ENCODE data around the gene MGLL. TPM values are rescaled to one million over a fixed set of nuclear protein-coding genes. Genes with fewer than 3 reads are reported as not detected.

The MGLL gene
- total RNA-seq, 1 donor from 2014 or later, result 12.5 TPM

DNA sequence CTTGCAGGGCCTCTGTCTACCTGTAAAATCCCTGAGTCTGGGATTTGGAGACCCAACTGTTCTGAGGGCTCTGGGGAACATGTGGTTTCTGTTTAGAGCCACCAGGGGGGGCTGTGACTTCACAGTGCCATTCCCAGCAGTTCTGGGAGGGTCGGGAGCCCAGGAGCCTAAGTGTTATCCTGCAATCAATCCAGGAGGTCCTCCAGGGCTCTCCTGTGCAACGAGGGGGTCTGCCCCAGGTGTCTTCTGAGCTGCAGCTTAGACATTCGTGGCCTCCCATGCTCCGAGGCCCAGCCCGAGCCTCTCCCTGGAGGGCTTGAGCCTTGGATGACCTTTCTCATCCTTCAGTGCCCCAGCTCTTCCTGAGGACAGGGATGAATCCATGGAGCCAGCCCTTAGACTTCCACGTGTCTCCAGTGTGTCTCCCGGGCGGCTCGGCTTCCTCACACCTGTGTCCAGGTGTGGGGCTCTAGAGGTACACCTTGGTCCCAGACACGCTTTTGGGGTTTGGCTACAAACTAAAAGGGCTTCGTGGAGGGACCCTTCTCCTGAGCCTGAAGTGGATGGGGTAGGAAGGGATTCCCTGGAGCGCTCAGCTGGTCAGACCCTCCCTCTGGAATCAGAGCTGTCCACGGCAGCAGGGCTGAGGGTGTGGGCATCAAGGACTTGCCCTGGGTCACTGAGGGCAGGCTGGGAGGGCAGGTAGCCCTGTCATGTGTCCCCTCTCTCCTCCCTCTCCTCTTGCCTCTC lies 169.9 kb downstream of the MGLL start:
- Histone ChIP-seq H3K4me3 (ENCODE audit: low read length in 3 of 3) (peak overlapping the region in 1 of 3 donors; percentile 35), H3K27me3 (ENCODE audit: control insufficient read depth in 3 of 3, insufficient read depth in 3 of 3, low read length in 3 of 3) (no peaks in the 10 kb centered on the region), H3K9ac (ENCODE audit: low read depth in 1 of 3, low read length in 3 of 3) (no peak overlapping the region), H3K9me3 (ENCODE audit: control insufficient read depth in 3 of 3, low read length in 3 of 3) (no peaks in the 10 kb centered on the region), H3K36me3 (ENCODE audit: control insufficient read depth in 3 of 3, insufficient read depth in 3 of 3, low read length in 3 of 3) (no peaks in the 10 kb centered on the region), H3K27ac (ENCODE audit: low read depth, low read length) (no peak overlapping the region), H3K4me1 (ENCODE audit: control insufficient read depth in 3 of 3, insufficient read depth in 3 of 3, low read length in 3 of 3) (peaks cover 0 to 5% (median 3%) of the 10 kb centered on the region in 3 donors)

DNA sequence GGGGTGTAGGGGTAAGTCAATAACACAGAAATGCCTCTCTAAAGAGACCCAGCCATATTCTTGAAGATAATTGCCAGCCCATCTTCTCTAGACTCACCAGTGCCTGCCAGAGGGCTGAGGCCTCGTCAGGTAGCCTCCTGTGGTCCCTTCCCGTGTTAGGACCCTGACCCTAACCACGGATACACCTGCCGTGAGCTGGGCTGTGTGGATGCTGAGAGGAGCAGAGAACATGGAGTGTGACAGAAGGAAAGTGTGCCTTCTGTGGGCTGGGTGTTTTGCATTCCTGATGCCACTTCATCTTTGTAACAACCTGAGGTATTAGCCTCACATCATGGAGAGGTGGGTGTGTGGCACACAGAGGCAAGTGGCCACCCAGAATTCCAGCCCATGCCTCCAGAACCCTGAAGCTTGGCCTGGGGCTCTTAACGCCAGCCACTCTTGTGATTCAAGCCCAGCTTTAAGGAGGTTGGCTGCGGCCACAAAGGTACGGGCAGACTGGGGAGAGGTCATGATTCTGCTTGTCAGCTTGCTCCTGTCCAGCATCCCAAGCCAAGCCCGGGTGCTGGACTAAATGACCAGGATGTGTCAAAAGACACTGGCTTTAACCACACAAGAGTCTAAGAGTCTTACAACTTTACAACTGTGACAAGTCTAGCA lies 170.7 kb downstream of the MGLL start:
- H3K27ac ChIP-seq (ENCODE audit: low read depth, low read length), result no peak overlapping the region
- no peak overlapping the region for H3K4me3 ChIP-seq (ENCODE audit: low read length in 3 of 3)
- H3K36me3 ChIP-seq (ENCODE audit: control insufficient read depth in 3 of 3, insufficient read depth in 3 of 3, low read length in 3 of 3), result no peaks in the 10 kb centered on the region
- no peak overlapping the region for H3K9ac ChIP-seq (ENCODE audit: low read depth in 1 of 3, low read length in 3 of 3)
- H3K27me3 ChIP-seq (ENCODE audit: control insufficient read depth in 3 of 3, insufficient read depth in 3 of 3, low read length in 3 of 3), result no peaks in the 10 kb centered on the region
- H3K4me1 ChIP-seq (ENCODE audit: control insufficient read depth in 3 of 3, insufficient read depth in 3 of 3, low read length in 3 of 3), result peaks cover 0 to 5% (median 3%) of the 10 kb centered on the region in 3 donors
- no peaks in the 10 kb centered on the region for H3K9me3 ChIP-seq (ENCODE audit: control insufficient read depth in 3 of 3, low read length in 3 of 3)

DNA sequence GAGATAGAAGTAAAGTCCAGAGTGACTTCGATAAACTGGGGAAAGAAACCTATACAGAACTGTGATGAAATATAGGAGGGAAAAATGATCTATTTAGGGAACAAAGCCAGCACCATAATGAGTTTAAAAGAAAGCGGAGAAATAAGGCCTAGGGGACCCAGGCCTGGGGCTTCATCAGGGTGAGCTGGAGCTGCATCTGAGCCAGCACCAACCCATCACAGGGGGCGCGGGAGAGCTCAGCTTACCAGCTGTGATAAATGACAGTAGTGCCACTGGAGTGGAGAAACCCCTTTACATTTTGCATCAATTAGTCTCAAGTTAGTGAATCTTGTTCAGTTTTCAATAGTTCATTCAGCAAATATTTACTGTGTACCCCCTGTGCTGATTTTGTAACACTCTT lies 172.1 kb downstream of the MGLL start:
- no peaks in the 10 kb centered on the region for H3K27me3 ChIP-seq (ENCODE audit: control insufficient read depth in 3 of 3, insufficient read depth in 3 of 3, low read length in 3 of 3)
- no peaks in the 10 kb centered on the region for H3K9me3 ChIP-seq (ENCODE audit: control insufficient read depth in 3 of 3, low read length in 3 of 3)
- H3K36me3 ChIP-seq (ENCODE audit: control insufficient read depth in 3 of 3, insufficient read depth in 3 of 3, low read length in 3 of 3), result peaks cover 0 to 2% (median 0%) of the 10 kb centered on the region in 3 donors
- H3K4me1 ChIP-seq (ENCODE audit: control insufficient read depth in 3 of 3, insufficient read depth in 3 of 3, low read length in 3 of 3), result peaks cover 0 to 3% (median 3%) of the 10 kb centered on the region in 3 donors
- no peak overlapping the region for H3K4me3 ChIP-seq (ENCODE audit: low read length in 3 of 3)
- H3K9ac ChIP-seq (ENCODE audit: low read depth in 1 of 3, low read length in 3 of 3), result no peak overlapping the region
- no peak overlapping the region for H3K27ac ChIP-seq (ENCODE audit: low read depth, low read length)

DNA sequence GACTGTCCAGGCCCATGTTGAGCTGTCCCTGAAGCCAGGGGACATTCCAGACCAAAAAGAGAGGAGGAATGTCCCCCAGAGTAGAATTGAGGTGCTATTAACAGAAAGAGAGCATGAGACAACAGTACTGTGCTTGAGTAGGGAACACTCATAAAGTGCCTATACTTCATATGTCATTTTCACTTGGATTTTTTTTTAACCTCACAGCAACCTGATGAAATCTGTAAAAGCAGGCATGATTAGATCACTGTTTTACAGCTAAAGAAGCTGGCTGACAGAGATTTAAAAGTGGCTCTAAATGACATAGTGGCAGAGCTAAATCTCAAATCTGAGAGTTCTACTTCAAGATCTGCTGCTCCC lies 174.5 kb downstream of the MGLL start:
- Histone ChIP-seq H3K27me3 (ENCODE audit: control insufficient read depth in 3 of 3, insufficient read depth in 3 of 3, low read length in 3 of 3) (no peaks in the 10 kb centered on the region), H3K4me3 (ENCODE audit: low read length in 3 of 3) (no peak overlapping the region), H3K9me3 (ENCODE audit: control insufficient read depth in 3 of 3, low read length in 3 of 3) (no peaks in the 10 kb centered on the region), H3K27ac (ENCODE audit: low read depth, low read length) (no peak overlapping the region), H3K9ac (ENCODE audit: low read depth in 1 of 3, low read length in 3 of 3) (no peak overlapping the region), H3K36me3 (ENCODE audit: control insufficient read depth in 3 of 3, insufficient read depth in 3 of 3, low read length in 3 of 3) (peaks cover 0 to 7% (median 0%) of the 10 kb centered on the region in 3 donors), H3K4me1 (ENCODE audit: control insufficient read depth in 3 of 3, insufficient read depth in 3 of 3, low read length in 3 of 3) (peaks cover 0 to 3% (median 3%) of the 10 kb centered on the region in 3 donors)

DNA sequence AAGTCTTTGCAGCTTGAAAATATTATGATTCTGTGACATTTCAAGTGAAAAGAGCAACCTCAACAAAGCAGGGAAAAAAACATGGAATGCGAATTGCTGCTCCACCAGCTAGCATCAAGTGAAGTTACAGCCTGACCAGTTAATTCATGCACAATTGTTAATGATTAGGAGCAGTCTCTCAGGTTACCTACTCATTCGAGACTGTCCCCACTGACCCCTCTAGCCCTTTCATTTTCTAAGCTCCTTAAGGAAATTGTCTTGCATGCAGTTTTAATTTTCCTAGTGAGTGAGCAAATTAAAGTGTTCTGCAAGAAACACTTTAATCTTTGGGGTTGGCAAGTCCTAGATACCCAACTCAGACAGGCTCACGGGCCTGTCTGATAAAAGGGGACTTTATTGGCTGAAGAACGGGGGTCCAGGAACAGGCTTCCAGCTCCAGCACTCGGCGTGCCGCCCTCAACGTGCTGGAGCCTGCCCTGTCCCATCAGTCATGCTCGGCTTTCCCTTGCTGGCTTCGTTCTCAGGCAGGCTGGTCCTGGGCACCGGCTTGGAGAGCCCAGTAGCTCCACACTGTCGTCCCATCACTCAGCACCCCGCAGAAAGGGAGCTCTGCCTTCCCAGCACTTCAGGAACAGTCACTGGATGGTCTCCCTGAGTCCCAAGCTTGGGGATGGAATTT lies 175.0 kb downstream of the MGLL start:
- H3K27me3 ChIP-seq (ENCODE audit: control insufficient read depth in 3 of 3, insufficient read depth in 3 of 3, low read length in 3 of 3), result no peaks in the 10 kb centered on the region
- H3K9me3 ChIP-seq (ENCODE audit: control insufficient read depth in 3 of 3, low read length in 3 of 3), result no peaks in the 10 kb centered on the region
- peaks cover 0 to 7% (median 0%) of the 10 kb centered on the region in 3 donors for H3K36me3 ChIP-seq (ENCODE audit: control insufficient read depth in 3 of 3, insufficient read depth in 3 of 3, low read length in 3 of 3)
- no peak overlapping the region for H3K27ac ChIP-seq (ENCODE audit: low read depth, low read length)
- no peak overlapping the region for H3K4me3 ChIP-seq (ENCODE audit: low read length in 3 of 3)
- H3K9ac ChIP-seq (ENCODE audit: low read depth in 1 of 3, low read length in 3 of 3), result no peak overlapping the region
- H3K4me1 ChIP-seq (ENCODE audit: control insufficient read depth in 3 of 3, insufficient read depth in 3 of 3, low read length in 3 of 3), result peaks cover 0 to 1% (median under 1%) of the 10 kb centered on the region in 3 donors

DNA sequence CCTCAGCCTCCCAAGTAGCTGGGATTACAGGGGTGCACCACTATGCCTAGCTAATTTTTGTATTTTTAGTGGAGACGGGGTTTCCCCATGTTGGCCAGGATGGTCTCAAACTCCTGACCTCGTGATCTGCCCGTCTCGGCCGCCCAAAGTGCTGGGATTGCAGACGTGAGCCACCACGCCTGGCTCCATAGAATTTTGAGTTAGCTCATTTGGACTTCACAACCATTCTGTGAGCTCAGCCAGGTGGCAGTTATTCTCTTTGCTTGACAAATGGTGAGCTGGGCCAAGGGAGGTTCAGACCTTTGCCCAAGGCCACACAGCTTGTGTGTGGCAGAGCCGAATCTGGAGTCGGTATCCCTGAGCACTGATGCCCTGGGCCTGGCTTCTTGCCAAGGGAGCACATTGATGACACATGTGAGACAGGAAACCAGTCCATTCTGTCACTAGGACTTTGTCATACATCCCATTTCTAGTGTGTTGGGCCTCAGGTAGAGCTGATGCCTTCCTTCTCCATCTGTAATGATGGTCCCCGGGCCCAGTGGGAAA lies 175.7 kb downstream of the MGLL start:
- Histone ChIP-seq H3K4me3 (ENCODE audit: low read length in 3 of 3) (no peak overlapping the region), H3K36me3 (ENCODE audit: control insufficient read depth in 3 of 3, insufficient read depth in 3 of 3, low read length in 3 of 3) (peaks cover 0 to 7% (median 0%) of the 10 kb centered on the region in 3 donors), H3K27me3 (ENCODE audit: control insufficient read depth in 3 of 3, insufficient read depth in 3 of 3, low read length in 3 of 3) (no peaks in the 10 kb centered on the region), H3K9ac (ENCODE audit: low read depth in 1 of 3, low read length in 3 of 3) (no peak overlapping the region), H3K9me3 (ENCODE audit: control insufficient read depth in 3 of 3, low read length in 3 of 3) (no peaks in the 10 kb centered on the region), H3K4me1 (ENCODE audit: control insufficient read depth in 3 of 3, insufficient read depth in 3 of 3, low read length in 3 of 3) (no peaks in the 10 kb centered on the region), H3K27ac (ENCODE audit: low read depth, low read length) (no peak overlapping the region)

DNA sequence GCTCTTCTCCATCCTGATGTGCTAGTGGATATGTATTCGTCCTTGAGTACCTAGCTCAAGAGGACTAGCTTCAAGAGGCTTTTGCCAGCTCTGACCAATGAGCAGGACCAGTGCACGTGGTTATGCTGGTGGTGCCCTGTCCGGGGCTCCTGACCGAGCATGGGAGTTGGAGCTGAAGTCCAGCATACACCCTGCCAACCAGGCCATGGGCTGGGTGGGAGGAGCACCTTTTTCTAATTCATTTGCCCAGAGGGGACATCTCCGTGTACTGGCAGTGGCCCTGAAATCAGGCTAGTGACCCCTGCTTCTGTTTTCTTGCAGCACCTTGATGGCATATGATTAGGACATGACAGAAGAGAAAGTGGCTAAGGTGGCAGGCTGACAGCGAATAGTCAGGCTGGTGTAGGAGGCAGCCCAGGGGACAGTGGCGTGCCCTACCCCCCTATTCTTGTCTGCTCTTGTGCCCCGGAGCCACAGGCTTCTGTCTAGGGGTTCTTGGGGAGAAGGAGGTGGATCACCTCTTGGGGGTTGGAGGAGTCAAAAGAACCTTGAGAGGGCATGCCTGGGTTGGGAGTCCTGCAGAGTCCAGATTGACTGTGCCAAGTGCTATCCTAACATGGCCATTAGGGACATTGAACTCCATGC lies 176.8 kb downstream of the MGLL start:
- no peak overlapping the region for H3K9ac ChIP-seq (ENCODE audit: low read depth in 1 of 3, low read length in 3 of 3)

DNA sequence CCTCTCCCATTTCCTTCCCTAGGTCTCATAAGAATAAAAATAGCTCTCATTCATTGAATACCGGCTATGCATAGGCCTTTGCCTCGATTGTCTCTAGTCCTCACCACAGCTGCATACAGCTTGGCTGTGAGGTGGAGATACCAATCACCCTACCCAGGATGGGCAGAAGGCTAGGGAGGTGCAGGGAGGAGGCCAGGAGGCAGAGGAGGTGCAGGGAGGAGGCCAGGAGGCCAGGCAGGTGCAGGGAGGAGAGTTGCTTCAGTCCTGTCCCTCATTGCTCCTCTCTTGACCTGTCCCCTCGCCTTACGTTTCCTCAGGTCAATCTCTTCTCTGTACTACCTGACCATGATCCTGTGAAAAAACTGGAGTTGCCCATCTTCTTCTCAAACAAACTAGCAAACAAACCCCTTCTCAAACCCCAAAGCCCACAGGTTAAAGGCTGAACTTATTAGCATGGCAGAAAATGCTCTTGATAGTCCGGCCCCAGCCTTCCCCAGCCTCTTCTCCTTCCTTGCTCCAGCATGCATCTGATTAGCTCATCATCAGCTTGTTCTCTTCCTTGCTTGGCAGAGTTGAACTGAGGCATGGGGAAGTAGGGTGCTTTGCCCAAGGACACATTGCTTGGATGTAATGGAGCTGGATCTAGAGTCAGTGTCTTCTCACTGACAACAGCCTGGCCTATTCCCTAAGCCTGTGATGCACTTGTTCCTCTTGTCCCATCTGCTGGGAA lies 177.5 kb downstream of the MGLL start:
- Histone ChIP-seq H3K9me3 (ENCODE audit: control insufficient read depth in 3 of 3, low read length in 3 of 3) (no peaks in the 10 kb centered on the region), H3K4me3 (ENCODE audit: low read length in 3 of 3) (no peak overlapping the region), H3K27me3 (ENCODE audit: control insufficient read depth in 3 of 3, insufficient read depth in 3 of 3, low read length in 3 of 3) (no peaks in the 10 kb centered on the region)

More for the DNA sequence above, 176.8 kb downstream of the MGLL start:
- Histone ChIP-seq H3K9me3 (ENCODE audit: control insufficient read depth in 3 of 3, low read length in 3 of 3) (no peaks in the 10 kb centered on the region), H3K4me3 (ENCODE audit: low read length in 3 of 3) (no peak overlapping the region), H3K36me3 (ENCODE audit: control insufficient read depth in 3 of 3, insufficient read depth in 3 of 3, low read length in 3 of 3) (peaks cover 0 to 7% (median 0%) of the 10 kb centered on the region in 3 donors), H3K4me1 (ENCODE audit: control insufficient read depth in 3 of 3, insufficient read depth in 3 of 3, low read length in 3 of 3) (no peaks in the 10 kb centered on the region), H3K27me3 (ENCODE audit: control insufficient read depth in 3 of 3, insufficient read depth in 3 of 3, low read length in 3 of 3) (no peaks in the 10 kb centered on the region), H3K27ac (ENCODE audit: low read depth, low read length) (no peak overlapping the region)

DNA sequence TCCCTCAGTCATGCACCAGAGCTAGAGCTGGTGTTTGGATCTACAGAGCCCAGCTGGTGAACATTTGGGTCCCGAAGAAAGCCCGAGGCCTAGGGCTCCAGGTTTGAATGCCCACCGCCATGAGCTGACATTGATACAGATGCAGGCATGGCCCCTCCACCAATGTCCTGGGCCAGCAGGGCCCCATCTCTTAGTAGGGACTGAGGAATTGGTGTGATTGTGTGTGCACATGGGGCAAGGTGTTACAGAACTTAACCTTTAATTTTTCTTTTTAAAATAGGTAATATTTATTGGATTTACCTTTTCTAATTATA lies 182.3 kb downstream of the MGLL start:
- Histone ChIP-seq H3K27me3 (ENCODE audit: control insufficient read depth in 3 of 3, insufficient read depth in 3 of 3, low read length in 3 of 3) (peaks cover 0 to 5% (median 0%) of the 10 kb centered on the region in 3 donors), H3K4me3 (ENCODE audit: low read length in 3 of 3) (no peak overlapping the region), H3K9ac (ENCODE audit: low read depth in 1 of 3, low read length in 3 of 3) (no peak overlapping the region), H3K36me3 (ENCODE audit: control insufficient read depth in 3 of 3, insufficient read depth in 3 of 3, low read length in 3 of 3) (peaks cover 0 to 4% (median 0%) of the 10 kb centered on the region in 3 donors), H3K27ac (ENCODE audit: low read depth, low read length) (no peak overlapping the region), H3K9me3 (ENCODE audit: control insufficient read depth in 3 of 3, low read length in 3 of 3) (no peaks in the 10 kb centered on the region), H3K4me1 (ENCODE audit: control insufficient read depth in 3 of 3, insufficient read depth in 3 of 3, low read length in 3 of 3) (no peaks in the 10 kb centered on the region)

More for the DNA sequence above, 177.5 kb downstream of the MGLL start:
- Histone ChIP-seq H3K9ac (ENCODE audit: low read depth in 1 of 3, low read length in 3 of 3) (no peak overlapping the region), H3K36me3 (ENCODE audit: control insufficient read depth in 3 of 3, insufficient read depth in 3 of 3, low read length in 3 of 3) (peaks cover 0 to 7% (median 0%) of the 10 kb centered on the region in 3 donors), H3K4me1 (ENCODE audit: control insufficient read depth in 3 of 3, insufficient read depth in 3 of 3, low read length in 3 of 3) (no peaks in the 10 kb centered on the region), H3K27ac (ENCODE audit: low read depth, low read length) (no peak overlapping the region)

All from skeletal muscle tissue (tissue), 4 donors.